Measurements from ENCODE around the gene YPEL4. TPM values are rescaled to one million over a fixed set of nuclear protein-coding genes. Genes with fewer than 3 reads are reported as not detected.

The YPEL4 gene
- total RNA-seq, 1 donor from 2014 or later, result 0.33 TPM

DNA sequence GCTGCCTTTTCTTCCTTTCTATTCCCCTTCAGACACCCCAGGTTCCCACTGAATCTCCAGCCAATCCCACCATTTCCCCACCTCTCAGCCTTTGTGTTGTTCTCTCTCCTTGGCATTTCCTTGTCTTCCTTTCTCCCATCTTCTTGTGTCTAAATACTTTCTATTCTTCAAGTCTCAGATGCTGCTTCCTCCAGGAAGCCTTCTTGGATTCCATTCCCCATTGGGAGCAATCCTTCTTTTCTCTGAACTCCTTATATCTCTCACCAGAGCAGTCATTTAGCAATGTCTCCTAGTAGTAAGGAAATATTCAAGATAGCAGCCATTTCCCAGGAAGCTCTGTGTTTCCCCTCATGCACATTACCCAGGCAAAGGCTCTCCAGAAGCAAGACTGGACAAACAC, 15.4 kb downstream of the YPEL4 start:
- DNase-seq (ENCODE audit: low spot score) (no peak), ATAC-seq (no peak)

DNA sequence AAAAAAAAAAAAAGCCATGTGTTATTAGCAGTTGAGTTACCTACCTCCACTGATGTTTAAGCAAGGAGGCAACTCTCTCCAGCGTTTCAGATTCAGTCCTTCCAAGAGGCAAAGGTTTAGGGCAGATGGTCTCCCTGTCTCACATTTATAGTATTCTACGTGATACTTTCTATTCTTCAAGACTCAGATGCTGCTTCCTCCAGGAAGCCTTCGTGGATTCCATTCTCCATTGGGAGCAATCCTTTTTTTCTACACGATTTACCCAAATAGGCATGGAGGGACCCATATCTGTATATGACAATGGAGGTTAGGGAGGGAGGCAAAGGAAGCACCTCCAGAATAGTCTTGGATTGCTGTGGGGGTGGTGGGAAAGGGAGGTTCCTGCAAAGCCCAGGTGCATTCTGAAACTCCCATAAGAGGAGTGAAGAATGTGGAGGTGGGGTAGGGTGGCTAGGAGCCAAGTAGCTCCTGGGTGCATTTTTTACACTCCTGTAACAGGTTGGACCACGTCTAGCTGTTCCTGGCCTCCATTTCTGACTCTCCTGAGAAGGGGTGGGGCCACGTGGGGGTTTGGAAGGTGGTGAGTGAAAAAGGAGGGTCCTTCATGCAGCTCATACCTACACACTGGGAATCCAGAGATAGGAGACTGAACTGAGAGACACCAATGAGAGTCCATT, 16.2 kb downstream of the YPEL4 start:
- ATAC-seq (no peak), DNase-seq (ENCODE audit: low spot score) (no peak)

DNA sequence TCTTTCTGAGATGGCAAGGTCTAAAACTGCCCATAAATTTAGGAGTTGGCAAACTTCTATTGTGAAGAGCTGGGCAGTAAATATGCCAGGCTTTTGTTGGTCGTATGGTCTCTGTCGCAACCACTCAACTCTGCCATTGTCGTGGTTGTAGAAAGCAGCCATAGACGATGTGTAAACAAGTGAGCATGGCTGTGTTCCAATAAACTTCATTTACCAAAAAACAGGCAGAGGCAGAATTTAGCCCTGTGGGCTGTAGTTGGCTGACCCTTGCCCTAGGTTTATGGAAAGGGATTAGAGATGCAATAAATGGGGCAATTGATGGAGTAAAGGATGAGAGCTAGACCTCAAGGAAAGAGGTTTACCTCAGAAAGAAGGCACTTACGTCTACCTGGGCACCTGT, 17.6 kb downstream of the YPEL4 start:
- ATAC-seq (no peak), DNase-seq (ENCODE audit: low spot score) (no peak)

DNA sequence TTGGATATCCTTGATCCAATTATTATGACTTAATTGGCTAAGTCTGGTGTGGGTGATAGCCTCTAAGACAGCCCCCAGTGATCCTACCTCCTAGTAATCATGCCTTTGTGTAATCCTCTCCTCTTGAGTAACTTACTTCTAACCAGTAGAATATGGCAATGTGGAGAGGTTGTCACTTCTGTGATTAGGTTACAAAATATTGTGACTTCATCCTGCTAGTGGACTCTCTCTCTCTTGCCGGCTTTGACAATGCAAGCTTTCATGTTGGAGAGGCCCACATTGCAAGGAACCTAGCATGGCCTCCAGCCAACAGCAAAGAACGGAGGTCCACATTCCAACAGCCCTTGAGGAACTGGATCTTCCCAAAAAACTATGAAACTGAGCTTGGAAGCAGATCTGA, 19.5 kb downstream of the YPEL4 start:
- ATAC-seq (no peak), DNase-seq (ENCODE audit: low spot score) (no peak)

DNA sequence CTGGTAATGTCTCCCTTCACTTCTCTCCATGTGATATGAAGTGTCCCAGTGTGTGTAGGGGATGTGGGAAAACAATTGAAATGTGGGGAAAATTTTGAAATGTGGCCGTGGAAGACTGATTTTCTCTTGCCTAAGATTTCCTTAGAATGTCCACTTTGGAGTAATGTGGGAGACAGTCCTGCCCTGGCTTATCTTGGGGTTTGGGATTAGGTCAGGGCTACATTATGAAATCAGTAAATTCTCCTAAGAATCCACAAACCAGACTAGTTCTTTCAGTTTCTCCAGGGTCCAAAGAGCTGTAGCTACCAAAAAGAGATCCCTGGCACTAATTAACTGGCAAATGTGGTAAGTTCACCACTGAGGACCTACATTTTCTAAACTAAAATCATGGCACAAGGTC, 22.8 kb downstream of the YPEL4 start:
- ATAC-seq, result peak; percentile 47
- no peak for DNase-seq (ENCODE audit: low spot score)

DNA sequence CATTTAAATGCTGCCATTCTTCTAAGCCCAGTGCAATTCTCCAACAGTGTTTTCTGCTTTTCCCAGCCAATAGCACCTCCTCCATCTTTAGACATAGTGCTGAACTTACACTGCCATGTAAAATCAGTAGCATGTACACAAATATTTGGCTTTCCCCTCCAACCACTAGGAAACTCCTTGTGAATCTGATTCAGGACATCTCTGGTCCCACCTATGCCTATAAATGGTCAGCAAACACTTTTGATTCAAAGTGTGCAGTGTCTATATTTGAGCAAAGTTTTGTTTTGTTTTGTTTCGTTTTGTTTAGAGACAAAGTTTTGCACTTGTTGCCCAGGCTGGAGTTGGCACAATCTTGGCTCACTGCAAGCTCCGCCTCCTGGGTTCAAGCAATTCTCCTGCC, 24.8 kb downstream of the YPEL4 start:
- DNase-seq (ENCODE audit: low spot score) (no peak), ATAC-seq (no peak)

DNA sequence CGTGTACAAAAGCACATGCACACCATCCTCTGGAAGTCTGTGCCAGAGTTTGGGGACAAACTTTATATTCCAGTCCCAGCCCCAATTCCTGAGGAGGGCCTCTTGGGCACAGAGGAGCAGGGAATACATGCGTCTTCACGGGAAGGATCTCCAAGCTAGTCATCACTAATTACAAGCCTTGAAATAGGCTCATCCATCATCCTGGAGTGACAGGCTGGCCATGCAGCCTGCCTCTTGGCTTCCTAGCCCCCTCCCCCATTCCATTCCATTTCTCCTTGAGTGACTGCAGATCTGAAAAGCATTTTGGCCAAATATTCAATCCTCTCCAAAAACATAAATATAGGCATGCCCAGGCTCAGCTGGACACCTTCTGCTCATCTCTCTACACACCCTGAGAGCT, 27.4 kb downstream of the YPEL4 start:
- ATAC-seq (no peak), DNase-seq (ENCODE audit: low spot score) (no peak)

DNA sequence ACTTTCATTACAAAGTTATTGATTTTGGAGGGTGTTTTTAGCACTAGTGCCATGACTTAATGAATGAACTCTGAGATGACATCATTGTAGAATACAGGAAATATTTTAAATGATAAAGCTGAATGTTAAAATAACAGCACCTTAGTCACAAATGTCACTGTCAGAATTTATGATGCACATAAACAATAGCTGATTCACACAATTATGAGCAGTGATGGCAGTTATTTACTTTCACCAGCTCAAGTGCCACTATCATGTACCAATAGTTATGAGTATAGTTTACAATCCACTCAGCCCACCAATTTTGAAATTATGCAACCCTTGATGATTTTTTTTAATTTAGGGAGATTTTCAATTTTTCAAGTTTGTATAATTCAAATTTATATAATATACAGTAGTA, 29.2 kb downstream of the YPEL4 start:
- DNase-seq (ENCODE audit: low spot score) (no peak), ATAC-seq (no peak)

DNA sequence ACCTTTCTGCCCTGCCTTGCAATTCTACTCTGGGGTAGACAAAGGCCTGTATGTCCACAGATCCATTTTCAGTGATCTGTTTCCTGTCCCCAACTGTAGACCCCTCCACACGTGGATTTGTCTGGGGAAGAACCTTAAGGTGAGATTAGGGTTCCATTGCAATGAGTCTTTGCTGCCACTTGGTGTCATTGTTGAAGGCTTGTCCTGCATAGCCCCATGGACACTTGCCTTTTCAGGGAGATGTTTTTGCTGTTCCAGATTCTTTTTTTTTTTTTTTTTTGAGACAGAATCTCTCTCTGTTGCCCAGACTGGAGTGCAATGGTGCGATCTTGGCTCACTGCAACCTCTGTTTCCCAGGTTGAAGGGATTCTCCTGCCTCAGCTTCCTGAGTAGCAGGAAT, 30.4 kb downstream of the YPEL4 start:
- no peak for ATAC-seq
- no peak for DNase-seq (ENCODE audit: low spot score)

DNA sequence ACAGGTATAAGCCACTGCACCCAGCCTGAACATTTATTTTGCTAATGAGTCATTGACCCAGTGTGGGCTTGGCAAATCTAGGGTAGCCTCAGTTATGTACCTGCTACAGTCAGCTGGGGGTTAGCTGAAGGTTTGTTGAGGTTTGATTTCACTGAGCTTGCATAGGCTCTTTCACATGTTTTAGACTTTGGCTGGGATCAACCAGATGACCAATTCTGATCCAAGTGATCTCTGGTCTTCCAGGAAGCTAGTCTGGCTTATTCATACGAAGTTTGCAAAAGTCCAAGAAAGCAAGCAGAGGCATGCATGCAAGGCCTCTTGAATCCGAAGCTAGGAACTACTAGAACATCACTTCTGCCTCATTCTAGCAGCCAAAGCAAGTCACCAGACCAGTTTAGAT, 31.3 kb downstream of the YPEL4 start:
- peak; percentile 63 for ATAC-seq
- DNase-seq (ENCODE audit: low spot score), result peak; percentile 58

DNA sequence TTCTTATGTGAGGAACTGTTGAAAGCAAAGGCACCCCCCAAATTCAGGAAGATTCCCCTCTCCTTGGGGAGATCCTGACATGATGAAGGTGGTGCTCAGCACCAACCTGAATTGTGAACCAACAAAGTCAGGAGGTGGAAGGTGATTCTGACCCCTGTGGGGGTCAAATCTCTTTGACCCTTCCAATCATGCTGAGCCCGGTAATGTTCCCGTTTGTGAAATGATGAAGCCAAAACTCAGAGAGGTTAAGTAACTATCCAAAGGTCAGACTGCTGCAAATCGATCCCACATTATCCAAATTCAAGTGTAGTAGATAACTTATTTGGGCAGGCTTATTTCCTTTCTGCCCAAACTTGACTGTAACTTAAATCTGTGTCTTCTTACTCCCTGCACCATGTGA, 33.1 kb downstream of the YPEL4 start:
- ATAC-seq, result peak; percentile 75
- DNase-seq (ENCODE audit: low spot score), result peak; percentile 80

DNA sequence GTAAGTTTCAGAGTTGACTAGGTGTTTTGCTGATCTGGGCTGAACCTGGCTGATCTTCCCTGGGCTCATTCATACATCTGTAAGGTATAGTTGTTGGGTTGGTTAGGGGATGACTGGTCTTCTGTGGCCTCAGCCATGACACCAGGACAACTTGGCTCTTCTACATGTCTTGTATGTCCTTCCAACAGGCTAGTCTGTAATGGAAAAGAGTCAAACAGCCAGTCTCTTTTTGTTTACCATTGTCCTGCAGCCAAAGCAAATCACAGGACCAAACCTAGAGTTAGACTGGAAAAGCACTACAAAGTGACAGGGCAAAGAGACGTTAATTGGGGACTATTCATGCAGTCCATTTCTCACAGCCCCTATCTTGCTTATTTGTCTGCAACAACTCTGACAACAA, 34.4 kb downstream of the YPEL4 start:
- DNase-seq (ENCODE audit: low spot score), result peak; percentile 58
- ATAC-seq, result peak; percentile 66

DNA sequence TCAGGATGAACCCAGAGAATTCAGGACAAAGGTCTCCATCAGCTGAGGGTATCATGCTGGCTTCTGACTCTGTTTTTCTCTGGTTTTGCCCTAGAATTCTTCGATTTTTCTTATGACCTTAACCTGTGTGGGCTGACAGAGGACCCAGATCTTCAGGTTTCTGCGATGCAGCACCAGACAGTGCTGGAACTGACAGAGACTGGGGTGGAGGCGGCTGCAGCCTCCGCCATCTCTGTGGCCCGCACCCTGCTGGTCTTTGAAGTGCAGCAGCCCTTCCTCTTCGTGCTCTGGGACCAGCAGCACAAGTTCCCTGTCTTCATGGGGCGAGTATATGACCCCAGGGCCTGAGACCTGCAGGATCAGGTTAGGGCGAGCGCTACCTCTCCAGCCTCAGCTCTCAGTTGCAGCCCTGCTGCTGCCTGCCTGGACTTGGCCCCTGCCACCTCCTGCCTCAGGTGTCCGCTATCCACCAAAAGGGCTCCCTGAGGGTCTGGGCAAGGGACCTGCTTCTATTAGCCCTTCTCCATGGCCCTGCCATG, 35.4 kb downstream of the YPEL4 start:
- peak; percentile 2 for ATAC-seq
- no peak for DNase-seq (ENCODE audit: low spot score)

DNA sequence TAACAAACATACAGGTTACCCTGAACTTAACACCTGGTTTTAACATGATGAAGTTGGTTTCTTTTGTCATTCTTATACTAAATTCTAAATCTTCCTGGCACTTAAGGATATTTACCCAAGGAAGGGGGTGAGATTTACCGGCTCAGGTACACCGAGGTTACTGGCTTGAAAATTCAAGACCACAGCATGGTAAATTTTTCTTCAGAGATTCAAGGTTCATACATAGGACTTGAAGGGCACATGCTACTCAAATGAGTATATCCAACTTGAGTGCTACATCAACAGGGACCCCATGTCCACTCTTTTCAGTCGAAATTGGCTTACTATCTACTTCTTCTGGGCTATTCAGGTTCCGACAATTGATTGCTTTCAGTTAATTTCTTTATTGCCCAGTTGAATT, 39.5 kb downstream of the YPEL4 start:
- DNase-seq (ENCODE audit: low spot score), result no peak
- no peak for ATAC-seq

DNA sequence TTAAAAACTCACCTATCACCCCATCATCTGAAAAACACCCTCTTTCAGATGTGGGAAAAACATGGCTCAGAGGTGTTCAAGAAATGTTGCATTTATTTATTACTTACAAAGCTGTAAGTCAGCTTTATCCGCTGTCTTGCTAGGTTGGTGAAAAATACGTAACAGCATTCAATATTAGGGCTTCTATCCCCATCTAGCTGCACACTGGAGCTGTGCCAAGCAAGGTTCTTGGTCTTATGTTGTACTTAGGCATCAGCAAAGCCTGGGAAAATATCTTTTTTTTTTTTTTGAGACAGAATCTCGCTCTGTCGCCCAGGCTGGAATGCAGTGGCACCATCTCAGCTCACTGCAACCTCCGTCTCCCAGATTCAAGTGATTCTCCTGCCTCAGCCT, 44.7 kb downstream of the YPEL4 start:
- DNase-seq (ENCODE audit: low spot score) (no peak), ATAC-seq (no peak)

DNA sequence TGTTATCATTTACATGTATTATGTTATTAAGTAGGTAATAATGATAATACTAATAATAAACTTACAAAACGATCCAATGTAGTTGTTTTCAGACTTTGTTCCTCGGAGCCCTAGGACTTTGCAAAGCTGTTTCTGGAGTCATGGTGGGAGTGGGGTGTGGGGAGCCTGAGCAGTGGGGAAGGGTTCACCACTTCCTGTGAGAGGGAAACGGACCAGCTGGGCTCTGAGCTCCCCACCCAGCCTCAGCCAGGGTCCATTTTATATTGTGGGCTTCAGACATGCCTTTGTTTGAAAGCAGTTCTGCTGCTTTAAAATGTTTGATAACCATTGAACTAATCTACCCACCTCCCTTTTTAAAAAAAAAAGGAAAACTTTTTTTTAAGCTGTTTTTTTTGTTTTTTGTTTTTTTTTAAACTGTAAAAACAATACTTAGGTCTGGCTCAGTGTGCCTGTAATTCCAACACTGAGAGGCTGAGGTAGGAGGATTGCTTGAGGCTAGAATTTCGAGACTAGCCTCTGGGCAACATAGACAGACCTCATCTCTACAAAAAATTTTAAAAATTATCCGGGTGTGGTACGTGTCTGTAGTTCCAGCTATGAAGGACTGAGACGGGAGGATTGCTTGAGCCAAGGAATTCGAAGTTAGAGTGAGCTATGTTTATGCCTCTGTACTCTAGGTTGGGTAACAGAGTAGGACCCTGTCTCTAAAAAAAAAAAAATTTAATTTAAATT, 45.2 kb downstream of the YPEL4 start:
- DNase-seq (ENCODE audit: low spot score) (no peak), ATAC-seq (no peak)

DNA sequence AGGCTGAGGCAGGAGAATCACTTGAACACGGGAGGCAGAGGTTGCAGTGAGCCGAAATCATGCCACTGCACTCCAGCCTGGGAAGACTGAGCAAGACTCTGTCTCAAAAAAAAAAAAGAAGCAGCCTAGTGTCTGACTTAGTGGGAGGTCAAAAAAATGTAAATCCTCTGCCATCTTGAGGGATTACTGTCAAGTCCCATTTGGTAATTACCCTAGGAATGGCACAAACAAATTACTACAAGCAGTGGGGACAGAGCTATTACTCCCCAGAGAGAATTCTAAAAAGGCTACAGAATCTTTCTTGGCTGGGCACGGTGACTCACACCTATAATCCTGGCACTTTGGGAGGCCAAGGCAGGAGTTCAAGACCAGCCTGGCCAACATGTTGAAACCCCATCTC, 48.4 kb downstream of the YPEL4 start:
- ATAC-seq (no peak), DNase-seq (ENCODE audit: low spot score) (no peak)

DNA sequence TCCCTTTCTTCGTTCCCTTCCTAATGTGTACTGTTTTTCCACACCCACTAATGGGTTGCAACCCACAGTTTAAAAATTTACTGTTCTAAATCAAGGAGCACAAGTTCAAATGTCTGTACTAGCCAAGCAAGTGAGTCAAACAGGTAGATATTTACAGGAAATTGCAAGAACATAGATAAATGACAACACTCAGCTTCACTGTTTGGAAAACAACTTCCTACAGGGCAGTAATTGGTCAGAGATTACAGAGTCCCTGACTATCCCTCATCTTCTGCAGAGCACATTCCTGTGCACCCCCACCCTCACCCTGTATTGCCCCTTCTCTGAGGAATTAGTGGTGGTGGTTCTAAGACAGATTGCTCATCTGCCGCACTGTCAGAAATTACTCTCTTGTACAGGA, 50.3 kb downstream of the YPEL4 start:
- ATAC-seq (no peak), DNase-seq (ENCODE audit: low spot score) (no peak)

DNA sequence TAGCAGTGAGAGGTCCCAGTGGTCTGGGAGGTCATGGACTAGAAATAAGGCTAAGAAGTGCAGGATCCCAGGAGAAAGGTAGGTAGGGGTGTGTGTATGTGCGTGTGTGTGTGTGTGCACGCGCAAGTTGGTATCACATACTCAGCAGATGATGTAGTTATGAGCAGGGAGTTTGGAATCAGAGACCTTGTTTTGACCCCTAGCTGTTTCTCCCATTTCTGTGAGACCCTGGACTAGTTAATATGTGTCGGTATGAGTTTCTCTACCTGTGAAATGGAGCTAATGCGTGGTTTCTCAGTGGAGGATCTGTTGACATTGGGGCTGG, 50.9 kb downstream of the YPEL4 start:
- DNase-seq (ENCODE audit: low spot score), result no peak
- ATAC-seq, result no peak

DNA sequence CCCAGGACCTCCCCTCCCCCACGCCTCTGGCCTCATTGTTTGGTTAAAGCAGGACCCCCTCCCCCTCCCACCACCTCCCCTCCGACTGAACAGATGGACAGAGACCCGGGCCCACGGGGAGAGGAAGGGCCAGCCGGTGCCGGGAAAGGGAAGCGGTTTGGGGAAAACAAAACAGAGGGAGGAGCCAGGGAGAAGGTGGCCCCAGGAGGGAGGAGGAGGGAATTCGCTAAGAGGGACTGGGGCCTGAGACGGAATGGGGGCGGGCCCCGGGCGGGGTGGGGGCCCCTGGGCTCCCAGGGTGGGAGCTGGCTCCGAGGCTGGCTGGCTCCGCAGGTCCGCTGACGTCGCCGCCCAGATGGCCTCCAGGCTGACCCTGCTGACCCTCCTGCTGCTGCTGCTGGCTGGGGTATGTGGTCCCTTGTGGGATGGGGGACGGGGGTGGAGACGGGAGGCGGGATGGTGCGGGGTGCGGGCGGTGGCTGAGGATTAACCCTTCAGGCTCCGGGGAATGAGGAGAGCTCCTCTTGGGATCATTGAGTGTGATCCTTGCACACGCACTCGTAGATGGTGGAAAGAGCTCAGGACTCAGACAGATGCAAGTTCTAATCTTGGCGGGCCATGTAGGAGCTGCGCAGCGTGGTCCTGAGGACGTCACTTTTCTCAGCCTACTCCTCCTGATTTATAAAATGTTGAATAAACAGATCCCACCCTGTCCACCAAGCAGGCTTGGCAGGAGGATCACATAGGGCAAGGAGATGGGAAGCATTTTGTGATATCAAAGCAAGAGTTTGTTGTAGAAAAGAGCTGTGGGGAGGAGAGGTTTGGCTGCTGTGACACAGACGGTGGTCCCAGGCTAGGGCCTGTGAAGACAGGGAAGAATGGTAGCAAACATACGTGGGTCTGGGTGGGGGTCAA, 51.5 kb downstream of the YPEL4 start:
- DNase-seq (ENCODE audit: low spot score) (peak; percentile 85), ATAC-seq (peak; percentile 77)

DNA sequence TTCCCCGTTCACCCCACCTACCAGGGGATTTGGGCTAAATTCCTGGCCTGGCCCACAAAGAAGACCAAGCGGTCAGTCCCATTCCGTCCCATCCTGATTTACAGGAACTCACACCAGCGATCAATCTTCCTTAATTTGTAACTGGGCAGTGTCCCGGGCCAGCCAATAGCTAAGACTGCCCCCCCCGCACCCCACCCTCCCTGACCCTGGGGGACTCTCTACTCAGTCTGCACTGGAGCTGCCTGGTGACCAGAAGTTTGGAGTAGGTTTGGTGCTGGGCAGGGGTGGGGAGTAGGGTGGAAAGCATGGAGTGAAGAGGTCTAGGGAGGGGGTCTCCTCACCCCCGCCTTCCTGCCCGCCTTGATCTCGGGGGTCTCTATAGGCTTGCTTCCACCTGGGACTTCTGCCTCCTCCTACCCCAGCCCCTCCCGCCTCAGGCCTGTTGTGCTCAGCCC, 52.2 kb downstream of the YPEL4 start, which contains the start of gene SERPING1:
TSS of gene SERPING1 (plus strand) at position 225 of the 455 bp plus-strand sequence. CDS start 586 bp downstream, outside the sequence.
- DNase-seq (ENCODE audit: low spot score), result peak; percentile 92
- ATAC-seq, result peak; percentile 77
